NCI-H2029 treated with DMSO at 0.1 percent for 48 hours (cell line): Measurements from ENCODE around the gene IGDCC3.

Experiments
- DNase-seq: peaks from one replicate; lab custom pipeline; 2025; lab: John Stamatoyannopoulos, UW

IGDCC3 gene

DNA sequence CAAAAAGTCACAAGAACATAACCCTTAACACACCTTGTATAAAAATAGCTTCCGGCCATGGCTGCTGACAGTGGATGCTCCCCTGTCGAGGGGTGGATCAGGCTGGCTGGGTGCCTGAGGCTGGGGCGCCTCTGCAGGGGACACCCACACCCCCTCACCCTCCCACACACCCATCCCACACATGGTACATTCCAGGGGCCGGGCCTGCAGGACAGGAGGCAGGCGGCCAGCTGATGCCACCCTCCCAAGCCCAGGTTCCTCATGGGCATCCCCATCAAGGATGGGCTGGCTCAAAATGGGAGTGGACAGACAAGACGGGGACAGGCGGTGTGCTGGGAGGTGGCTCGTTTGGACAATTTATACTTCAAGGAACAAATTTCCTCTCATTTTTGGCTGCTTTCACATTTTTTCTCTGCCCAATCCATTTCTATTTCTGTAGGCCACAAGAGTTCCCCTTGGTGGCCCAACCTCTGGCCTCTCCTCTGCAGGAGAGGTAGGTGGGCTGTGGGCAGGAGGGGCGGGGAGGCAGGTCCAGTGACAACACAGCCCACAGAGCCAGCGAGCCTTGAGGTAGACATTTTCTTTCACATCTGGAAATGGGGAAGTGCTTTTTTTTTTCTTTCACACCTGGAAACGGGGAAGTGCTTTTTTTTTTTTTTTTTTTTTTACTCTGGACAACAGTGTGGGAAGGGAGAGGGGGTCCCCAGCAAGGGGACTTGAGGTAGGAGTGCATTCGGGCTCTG is 50.0 kb downstream of the IGDCC3 start:
- no peak for DNase-seq

DNA sequence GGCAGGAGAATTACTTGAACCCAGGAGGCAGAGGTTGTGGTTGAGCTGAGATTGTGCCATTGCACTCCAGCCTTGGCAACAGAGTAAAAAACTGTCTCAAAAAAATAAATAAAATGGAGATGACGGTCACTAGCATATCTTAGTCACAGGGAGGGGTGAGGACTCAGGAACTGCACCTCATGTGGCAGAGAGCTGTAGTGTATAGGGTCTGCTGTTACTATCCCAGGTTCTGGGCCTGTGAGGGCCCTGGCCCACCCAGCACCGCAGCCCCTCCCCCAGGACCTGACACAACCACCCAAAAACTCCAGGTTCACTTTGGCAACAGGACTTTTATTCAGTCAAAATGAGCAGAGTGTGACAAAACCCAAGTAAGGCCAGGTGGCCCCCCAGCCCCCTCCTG is 51.0 kb downstream of the IGDCC3 start:
- DNase-seq = no peak

DNA sequence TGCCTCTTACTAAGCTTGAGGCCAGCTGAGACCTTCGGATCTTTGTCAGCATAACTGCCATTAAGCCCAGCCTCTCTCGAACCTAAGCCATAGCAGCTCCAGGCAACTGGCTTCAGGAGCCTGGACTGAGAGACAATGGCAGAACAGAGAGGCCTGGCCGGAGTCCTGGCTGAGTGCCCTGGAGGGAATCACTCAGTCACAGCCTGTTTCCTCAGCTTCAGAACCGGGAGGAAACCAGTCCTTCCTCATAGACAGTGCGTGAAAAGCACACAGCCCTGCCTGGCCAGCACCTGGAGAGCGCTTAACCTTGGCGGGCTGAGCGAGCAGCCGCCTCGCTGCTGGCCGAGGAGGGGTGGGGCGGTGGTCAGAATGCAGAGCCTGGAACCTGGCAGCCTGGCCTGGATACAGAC is 51.7 kb downstream of the IGDCC3 start:
- peak; percentile 10 for DNase-seq

DNA sequence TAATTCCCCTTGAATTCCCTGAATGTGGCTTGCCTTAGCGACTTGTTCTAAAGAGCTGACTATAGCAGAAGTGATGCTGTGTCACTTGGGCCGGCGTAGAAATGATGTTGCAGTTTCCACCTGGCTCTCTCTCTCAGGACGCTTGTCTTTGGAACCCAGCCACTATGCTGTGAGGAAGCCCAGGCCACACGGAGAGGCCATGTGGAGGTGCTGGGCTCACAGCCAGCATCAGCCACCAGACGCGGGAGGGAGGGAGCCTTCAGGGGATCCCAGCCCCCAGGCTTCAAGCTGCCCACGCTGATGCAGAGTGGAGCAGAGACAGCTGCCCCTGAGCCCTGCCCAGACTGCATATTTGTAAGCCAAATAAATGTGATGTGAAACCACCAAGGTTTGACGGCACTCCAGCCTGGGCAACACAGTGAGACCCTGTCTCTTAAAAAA is 54.7 kb downstream of the IGDCC3 start:
- no peak for DNase-seq

DNA sequence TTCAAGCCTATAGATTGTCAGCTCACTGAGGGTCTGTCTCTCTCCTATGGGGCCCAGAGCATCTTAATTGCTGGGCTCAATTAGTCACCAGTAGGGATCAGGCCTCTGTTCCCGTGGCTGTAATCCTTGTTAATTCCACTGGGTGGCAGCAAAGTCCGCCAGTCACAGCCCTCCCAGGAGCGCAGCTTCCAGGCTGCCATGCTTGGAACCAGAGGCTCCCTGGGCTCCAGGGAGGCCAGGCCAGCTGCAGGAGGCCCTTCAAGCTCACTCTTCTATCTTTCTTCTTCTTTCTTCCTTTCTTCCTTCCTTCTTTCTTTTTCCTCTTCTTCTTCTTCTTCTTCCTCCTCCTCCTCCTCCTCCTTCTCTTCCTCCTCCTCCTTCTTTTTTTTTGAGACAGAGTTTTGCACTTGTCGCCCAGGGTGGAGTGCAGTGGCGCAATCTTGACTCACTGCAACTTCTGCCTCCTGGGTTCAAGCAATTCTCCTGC is 58.9 kb downstream of the IGDCC3 start:
- DNase-seq = peak; percentile 16

DNA sequence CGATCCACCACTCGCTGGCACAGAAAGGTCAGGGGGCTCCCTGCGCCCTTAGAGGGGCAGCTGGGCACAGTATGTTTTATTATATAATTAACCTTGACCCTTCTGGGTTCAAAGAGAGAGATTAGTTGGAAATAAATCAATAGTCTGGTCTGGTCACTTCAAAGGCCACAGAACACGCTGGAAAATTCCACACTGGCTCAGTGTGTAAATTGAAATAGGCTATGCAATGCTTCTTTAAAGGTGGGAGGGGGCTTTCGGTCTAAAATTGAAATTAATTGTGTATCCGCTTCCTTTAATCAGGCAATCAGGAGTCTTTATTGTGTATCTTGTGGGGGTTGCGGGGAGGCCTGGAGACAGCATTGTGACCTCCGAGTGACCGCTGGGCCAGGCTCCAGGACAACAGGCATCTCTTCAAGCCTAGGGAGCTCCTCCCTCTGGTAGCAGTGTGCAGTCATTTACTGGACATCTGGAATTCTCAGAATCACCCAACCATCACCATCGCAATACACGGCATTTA is 65.3 kb downstream of the IGDCC3 start:
- no peak for DNase-seq

DNA sequence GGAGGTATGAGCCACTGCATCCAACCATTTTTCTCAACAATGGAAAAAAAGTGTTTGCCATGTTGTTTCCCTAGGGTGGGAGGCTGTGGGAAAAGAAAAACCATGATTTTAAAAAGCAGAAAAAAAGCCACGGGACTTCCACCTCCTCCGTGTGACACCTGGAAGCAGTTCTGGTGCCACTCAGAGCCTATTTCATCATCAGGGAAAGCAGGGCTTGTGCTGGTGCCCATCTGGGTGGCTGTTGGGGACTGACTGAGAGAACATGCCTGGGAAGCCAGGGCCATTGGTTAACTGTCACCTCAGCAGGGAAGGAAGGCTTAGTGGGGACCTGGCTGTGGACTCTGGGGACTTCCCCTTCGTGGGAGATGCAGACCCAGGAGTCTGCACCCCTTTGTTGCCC is 66.0 kb downstream of the IGDCC3 start:
- DNase-seq = no peak

DNA sequence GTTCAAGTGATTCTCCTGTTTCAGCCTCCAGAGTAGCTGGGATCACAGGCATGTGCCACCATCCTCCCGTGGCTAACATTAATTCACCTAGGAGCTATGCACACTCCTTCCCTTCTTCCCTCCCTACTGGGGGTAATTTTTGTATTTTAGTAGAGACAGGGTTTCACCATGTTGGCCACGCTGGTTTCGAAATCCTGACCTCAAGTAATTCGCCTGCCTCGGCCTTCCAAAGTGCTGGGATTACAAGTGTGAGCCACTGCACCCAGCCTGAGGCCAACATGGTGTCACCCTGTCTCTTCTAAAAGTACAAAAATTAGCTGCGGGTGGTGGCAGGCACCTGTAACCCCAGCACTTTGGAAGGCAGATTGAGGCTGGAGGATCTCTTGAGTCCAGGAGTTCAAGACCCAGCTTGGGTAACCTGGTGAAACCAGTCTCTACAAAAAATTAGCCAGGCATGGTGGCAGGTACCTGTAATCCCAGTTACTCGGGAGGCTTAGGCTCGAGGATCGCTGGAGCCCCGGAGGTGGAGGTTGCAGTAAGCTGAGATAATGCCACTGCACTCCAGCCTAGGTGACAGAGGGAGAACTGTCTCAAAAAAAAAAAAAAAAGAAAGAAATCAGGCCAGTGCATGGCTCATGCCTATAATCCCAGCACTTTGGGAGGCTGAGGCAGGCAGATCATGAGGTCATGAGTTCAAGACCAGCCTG is 67.2 kb downstream of the IGDCC3 start:
- no peak for DNase-seq

DNA sequence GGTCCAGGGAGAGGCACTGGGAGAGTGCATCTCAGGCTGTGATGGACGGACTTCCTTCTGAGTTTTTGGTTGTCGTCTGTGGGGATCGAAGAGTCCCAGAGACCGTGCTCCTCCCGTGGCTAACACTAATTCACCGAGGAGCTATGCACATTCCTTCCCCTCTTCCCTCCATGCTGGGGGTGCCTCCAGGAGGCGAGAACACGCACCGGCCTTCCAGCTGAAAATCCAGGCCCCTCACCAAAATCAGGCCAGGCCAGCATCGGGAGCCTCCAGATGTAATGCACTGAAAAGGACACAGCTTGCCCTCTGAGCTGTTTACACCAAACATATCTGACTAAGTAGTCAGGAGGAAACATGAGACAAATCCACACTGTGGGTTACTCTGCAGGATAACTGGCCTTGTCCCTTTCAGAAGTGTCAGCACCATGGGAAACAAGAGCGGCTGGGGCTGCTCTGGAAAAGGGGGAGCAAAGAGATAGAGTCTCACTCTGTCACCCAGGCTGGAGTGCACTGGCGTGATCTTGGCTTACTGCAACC is 67.9 kb downstream of the IGDCC3 start:
- no peak for DNase-seq

DNA sequence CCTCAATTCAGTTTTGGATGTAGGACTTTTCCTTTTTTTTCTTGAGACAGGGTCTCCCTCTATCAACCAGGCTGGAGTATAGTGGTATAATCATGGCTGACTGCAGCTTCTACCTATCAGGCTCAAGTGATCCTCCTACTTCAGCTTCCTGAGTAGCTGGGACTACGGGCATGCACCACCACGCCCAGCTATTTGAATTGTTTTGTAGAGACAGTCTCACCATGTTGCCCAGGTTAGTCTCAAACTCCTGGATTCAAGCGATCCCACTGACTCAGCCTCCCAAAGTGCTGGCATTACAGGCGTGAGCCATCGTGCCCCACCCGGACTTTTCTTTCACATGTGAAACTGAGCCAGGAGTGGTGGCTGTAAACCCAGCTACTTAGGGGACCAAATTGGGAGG is 69.8 kb downstream of the IGDCC3 start:
- DNase-seq = no peak

DNA sequence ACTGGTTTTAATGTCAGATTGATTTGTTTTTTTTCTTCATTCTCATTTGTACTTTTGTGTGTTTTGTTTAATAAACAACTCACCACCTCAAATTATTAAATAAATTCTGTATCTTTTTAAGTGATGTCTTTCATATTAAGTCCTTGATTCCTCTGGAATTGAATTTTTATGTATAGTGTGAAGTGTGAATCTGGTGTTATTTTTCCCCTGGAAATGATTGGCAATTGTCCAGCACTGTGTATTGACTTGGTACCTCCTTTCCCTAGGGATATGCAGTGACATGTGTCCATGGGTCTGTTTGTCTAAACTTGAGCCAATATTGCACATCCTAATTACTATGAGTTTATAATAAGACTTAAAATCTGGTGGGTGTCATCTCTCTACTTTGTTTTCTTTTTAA is 71.3 kb downstream of the IGDCC3 start:
- no peak for DNase-seq

DNA sequence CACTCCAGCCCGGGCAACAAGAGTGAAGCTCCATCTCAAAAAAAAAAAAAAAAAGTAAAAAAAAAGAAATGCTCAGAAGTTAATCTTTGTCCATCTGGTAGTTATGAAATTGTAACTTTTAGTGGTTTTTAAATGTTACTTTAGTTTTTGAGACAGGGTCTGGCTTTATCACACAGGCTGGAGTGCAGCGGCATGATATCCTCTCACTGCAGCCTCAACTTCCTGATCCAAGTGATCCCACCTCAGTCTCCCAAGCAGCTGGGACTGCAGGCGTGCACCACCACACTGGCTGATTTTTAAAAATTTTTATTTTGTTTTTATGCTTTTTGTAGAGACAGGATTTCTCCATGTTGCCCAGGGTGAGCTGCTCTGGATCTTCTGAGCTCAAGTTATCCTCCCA is 72.0 kb downstream of the IGDCC3 start:
- no peak for DNase-seq

DNA sequence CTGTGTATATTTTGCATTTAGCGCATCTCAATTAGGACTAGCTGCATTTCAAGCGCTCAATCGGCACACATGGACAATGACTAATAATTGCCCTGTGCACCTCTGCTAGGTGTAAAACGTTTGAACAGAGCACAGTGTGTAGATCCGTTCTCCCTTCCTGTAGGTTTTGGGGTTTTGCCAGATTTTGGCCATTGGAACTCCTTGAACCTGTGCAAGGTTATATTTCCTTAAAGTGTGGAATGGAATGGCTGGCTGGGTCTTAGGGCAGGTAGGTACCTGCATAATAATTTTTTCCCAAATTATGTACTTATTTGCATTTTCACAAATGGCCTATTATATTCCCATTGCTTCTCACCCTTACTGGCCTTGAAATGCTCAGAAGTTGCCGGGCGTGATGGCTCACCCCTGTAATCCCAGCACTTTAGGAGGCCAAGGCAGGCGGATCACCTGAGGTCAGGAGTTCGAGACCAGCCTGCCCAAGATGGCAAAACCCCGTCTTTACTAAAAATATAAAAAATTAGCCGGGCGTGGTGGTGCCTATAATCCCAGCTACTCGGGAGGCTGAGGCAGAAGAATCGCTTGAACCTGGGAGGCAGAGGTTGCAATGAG is 72.5 kb downstream of the IGDCC3 start:
- no peak for DNase-seq

DNA sequence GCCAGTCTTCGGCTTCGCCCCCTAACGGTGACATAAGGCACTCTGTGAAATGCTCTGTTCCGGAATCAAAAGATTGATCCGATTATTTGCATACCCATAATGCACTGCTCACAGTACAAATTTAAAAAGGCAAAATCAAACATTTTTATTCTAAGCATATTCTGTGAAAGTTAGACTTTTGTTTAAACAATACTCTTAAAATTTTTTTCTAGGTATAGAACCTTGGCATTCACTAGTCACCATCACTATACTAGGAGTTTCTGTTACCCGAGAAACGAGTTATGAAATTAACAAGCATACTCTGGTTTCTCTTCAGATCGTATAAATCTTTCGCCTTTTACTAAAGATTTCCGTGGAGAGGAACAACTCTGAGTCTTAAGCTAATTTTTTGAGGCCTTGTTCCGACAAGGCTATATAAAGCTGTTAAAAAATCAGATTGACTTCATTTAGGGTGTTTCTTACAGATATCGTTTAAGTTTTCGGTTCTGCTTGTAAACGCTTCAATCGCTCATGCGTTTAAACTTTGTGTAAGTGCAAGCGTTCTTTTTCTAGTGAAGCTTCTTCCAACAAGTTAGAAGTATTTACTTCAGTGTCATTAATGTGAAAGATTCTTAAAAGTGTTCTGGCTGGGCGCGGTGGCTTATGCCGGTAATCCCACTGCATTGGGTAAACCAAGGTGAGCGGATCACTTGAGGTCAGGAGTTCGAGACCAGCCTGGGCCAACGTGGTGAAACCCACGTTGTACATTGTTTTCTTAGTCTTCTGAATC is 73.2 kb downstream of the IGDCC3 start, which contains the start of gene RNU5B-1:
Gene RNU5B-1, plus strand, starts transcription at position 297 of the 769 bp plus-strand sequence.
- DNase-seq = peak; percentile 62

DNA sequence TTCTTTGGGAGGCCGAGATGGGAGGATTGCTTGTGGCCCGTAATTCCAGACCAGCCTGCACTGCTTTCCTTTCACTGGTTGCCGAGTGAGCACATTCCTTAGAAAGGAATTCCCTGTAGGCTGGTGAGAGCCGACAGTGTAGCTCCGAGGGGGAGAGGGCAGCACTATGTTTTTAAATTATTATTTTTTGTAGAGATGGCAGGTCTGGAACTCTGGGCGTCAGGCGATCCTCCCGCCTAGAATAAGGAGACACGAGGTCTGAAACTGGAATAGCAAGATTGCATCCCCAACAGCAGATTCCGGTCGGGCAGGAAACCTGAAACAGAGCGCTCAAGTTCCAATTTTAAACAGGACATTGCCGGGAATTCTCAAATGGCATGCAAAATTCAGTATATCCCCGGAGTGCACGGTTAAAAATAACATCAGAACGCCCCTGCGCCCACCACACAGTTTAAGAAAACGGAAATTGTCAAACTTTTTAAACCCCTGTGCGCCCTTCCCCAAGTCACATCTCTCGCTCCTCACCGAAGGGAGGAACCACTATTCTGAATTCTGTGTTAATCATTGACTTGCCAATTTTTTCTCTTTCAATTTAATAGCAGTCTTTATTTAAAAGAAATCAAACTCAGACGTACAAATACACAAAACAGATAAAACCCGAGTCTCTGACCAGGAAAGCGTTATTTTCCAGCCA is 74.0 kb downstream of the IGDCC3 start:
- DNase-seq = no peak

DNA sequence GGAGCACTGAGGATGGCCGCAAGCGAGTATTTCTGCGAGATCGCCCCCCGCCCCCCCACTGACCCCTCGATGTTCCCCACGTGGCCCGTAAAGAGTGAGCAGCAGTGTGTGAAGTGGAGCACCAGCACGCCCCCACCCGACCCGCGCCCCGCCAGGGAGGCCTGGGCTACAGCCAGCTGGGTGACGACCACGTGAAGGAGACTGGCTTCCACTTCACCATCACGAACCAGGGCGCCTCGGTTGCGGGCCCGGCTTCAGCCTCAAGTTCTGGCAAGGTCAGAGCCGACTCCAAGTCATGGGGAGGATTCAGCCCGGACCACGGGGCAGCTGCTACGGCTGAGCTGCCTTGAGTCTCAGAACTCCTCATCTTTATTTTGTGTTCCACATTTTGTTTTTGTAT is 75.7 kb downstream of the IGDCC3 start:
- DNase-seq = no peak

DNA sequence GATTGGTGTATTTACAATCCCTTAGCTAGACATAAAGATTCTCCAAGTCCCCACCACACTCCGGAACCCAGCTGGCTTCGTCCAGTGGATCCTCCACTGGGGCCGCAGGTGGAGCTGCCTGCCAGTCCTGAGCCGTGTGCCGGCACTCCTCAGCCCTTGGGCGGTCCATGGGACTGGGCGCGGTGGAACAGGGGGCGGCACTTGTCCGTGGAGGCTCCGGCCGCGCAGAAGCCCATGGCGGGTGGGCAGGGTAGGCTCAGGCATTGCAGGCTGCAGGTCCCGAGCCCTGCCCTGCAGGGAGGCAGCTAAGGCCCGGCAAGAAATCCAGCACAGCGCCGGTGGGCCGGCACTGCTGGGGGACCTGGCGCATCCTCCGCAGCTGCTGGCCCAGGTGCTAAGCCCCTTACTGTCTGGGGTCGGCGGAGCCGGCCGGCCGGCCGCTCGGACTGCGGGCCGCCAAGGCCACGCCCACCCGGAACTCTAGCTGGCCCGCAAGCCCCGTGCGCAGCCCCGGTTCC is 76.8 kb downstream of the IGDCC3 start:
- DNase-seq = no peak

DNA sequence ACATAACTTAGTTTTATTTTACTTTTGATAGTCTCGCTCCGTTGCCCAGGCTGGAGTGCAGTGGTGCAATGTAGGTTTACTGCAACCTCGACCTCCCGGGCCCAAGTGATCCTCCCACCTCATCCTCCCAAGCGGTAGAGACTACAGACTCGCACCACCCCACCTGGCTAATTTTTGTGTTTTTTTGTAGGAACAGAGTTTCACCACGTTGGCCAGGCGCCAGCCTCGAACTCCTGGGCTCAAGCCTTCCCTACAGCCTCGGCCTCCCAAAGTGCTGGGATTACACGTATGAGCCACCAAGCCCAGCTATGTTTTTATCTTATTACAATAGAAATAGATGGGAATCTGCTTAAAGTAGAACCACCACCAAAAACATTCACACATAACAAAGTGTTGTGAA is 79.1 kb downstream of the IGDCC3 start:
- DNase-seq = no peak

DNA sequence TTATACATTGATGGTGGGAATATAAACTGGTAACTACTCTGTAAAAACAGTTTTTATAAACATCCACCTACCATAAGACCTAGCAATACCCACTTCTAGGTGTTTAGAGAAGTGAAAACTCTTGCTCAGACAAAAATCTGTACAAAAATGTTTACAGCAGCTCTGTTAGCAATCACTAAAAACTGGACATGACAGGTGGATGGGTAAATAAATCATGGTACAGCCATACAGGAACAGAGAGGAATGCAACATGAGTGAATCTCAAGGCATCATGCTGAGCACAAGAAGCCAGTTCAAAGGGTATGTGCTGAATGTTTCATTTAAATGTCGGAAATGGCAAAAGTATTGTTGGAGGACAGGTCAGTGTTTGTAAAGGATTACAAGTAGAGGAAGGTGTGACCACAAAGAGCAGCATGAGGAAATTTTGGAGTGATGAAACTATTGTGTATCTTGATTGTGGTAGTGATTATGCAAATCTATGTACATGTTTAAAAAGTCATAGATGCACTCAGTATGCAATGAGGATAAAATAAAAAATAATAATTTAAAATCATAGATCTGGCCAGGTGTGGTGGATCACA is 84.8 kb downstream of the IGDCC3 start:
- no peak for DNase-seq

DNA sequence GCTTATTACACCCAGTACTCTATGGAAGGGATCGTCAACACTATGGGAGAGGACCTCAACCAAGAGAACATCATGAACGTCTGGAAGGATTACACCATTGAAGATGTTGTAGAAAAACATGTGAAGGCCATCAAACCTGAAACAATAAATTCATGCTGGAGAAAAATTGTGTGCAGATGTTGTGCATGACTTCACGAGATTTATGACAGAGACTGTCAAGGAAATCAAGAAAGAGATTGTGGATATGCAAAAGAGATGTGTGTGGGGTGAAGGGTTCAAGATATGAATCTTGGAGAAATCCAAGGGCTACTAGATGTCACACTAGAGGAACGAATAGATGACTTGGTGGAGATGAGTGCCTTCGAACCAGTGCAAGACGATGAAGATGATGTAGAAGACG is 87.6 kb downstream of the IGDCC3 start:
- DNase-seq = no peak
